GM10266 (cell line): ENCODE results near the gene SCRT2.

Experiments
- DNase-seq: peaks from one replicate; pipeline ENCODE4 v3.0.0; 2012; ENCODE audit errors: extremely low spot score
- TF ChIP-seq, protein P1 (sequence below): IDR thresholded peaks from 2 replicates; pipeline ENCODE4 v1.5.1; 2012; ENCODE audit warnings: mild to moderate bottlenecking, low read depth; ENCODE audit not compliant: control insufficient read depth, insufficient read depth; ENCODE audit errors: missing control alignments

Gene SCRT2

DNA sequence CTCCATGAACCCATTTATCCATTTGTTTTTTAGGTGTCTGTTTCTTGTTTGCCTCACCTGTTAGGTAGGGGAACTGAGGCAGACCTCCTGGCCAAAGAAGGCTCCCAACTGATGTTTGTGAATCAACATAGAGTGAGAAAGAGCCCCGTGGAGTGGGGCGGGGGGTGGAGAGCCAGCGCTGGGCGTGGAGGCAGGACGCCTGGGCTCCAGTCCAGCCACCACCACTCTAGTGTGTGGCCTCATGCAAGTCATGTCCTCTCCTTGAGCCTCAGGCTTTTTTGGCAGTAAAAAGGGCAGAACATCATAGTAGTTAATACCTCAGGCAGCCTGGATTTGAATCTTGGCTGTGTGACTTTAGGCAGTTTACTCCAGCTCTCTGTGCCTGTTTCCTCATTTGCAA, 42.2 kb upstream of the SCRT2 start:
- TF ChIP-seq, protein P1, sequence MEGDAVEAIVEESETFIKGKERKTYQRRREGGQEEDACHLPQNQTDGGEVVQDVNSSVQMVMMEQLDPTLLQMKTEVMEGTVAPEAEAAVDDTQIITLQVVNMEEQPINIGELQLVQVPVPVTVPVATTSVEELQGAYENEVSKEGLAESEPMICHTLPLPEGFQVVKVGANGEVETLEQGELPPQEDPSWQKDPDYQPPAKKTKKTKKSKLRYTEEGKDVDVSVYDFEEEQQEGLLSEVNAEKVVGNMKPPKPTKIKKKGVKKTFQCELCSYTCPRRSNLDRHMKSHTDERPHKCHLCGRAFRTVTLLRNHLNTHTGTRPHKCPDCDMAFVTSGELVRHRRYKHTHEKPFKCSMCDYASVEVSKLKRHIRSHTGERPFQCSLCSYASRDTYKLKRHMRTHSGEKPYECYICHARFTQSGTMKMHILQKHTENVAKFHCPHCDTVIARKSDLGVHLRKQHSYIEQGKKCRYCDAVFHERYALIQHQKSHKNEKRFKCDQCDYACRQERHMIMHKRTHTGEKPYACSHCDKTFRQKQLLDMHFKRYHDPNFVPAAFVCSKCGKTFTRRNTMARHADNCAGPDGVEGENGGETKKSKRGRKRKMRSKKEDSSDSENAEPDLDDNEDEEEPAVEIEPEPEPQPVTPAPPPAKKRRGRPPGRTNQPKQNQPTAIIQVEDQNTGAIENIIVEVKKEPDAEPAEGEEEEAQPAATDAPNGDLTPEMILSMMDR, result no peak
- no peak for DNase-seq

DNA sequence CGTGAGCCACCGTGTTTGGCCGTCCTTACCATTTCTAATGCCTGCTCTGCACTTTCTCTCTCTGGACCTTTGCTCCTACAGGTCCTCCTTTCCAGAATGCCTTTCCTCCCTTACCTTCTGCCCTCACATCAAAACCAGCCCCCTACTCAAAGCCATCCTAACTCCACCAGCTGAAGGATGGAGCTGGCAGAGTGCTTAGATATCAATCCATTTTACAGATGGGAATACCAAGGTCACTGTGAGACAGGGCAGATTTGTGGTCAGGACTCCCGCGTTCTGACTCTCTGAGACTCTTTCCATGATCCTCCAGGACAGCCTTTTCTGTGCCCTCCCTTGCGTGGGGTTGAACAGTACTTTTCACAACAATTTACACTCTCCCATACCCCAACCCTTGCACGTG, 41.7 kb upstream of the SCRT2 start:
- no peak for DNase-seq
- TF ChIP-seq, protein P1, result no peak

DNA sequence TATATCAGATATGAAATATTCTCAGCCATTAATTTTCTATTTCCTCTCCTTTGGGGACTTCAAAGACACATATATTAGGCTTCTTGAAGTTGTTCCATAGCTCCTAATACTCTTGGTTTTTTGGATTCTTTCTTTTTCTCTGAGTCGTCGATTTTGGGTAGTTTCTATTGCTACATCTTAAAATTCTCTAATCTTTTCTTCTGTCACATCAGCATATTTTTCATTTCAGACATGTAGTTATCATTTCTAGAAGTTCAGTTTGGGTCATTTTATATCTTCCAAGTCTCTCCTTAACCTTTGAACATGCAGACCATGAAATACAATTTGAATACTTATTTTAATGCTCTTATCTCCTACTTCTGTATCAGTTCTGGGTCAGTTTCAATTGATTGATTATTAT, 38.9 kb upstream of the SCRT2 start:
- no peak for DNase-seq
- TF ChIP-seq, protein P1, result no peak

DNA sequence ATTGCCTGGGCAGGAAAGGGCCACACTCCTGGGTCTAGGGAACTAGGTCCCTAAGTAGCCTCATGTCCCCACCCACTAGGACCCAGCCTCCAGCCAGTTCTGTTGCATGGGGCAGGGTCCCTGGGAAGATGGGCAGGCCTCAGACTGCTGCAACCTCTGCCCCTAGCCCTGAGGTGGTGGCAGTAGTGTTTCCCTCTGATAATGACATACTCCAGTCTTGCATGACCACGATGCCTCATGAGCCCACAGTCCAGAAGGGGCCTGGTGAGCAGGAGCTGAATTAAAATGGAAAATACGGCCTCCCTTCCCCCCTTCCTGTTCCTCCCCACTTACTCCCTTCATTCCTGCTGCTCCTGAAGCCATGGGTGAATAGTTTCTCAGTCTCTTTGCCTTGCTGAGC, 36.0 kb upstream of the SCRT2 start:
- no peak for DNase-seq
- TF ChIP-seq, protein P1, result no peak

DNA sequence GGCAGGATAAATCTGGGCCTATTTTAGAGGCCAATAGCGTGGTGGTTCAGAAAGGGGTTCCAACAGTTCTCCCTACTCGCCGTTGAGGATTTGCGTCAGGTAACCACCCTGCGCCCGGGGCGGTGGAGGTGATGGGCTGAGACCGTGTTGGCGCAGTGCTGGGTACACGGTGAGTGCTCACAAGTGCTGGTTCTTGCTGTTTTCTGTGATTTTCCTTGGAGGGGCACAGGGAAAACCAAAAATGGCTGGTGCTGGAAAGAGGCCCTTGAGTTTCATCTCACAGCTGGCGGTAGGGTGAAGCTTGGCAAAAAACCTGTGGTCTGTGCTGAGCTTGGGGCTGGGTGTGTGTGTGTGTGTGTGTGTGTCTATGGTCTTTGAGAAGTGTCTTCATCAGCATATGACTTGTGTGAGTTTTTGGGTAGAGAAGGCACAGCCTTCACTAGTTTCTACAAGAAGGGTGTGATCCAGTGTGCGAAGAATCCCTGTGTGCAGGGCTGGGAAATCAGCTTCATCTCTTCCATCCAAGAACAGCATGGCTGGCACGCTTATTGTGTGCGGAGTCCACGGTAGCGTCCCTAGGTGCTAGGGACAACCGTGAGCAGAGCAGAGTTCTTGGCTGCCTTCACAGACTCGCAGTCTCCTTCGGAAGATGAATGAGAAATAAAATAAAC, 35.3 kb upstream of the SCRT2 start:
- TF ChIP-seq, protein P1, result no peak
- no peak for DNase-seq

DNA sequence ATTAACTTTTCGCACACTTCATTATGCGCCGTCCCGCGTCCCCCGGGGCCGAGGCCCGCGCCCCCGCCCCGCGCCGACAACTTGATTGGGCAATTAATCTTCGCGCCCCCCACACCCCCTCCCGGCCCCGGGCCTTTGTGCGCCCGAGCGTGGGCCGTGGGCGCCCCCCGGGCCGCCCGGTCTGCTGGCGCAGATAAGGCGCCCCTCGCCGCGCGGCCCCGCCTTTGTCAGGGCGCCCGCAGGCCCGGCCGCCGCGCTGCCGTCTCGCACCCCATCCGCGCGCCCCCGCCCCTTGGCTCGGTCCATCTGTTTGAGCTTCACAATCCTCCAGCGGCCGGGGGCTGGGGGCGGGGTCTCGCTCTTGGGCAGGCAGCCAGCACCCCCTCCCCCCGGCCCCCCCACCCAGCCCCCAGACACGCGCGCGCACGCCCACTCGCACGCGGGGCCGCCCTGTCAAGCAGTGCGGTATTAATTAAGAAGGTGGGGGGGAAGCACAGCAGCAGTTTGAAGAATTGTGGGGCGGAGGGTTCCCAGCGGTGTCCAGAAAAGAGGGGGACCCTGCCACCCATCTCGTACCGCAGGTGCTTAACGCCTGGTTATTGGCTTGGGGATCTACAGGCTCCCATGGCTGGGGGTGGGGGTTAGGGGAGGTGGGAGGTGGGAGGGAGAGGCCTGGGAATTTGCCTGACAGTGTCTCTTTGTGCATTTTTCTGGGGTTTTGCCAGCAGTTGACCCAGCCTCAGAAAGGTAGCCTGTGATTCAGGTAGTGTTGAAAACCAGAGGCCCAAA, 34.6 kb upstream of the SCRT2 start:
- TF ChIP-seq, protein P1, result no peak
- no peak for DNase-seq

DNA sequence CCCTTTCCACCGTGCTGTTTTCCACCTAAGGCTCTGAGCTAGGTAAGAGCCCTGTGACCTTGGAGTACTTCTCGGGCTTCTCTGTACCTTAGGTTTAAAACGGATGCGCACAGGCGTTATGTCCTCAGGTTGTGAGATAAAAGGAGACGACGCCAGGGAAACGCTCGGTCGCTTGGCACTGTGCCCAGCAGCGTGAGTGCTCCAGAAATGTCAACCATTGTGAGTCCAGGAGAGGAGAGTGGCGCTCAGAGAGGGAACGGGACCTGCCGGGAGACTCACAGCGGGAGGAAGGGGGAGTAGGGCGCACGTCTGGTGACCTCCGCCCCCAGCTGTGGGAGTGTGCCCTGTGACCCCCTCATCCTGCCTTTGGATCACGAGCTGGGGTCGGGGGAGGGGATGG, 33.8 kb upstream of the SCRT2 start:
- TF ChIP-seq, protein P1, result no peak
- DNase-seq, result no peak
